HG03571 (cell line): Measurements from ENCODE around the gene ZBTB7A.

Source experiments
- ATAC-seq: cut with Tn5 transposase; IDR thresholded peaks from one replicate; pipeline ENCODE4 v1.9.1; 2021; ENCODE audit not compliant: unreplicated experiment

Gene ZBTB7A

DNA sequence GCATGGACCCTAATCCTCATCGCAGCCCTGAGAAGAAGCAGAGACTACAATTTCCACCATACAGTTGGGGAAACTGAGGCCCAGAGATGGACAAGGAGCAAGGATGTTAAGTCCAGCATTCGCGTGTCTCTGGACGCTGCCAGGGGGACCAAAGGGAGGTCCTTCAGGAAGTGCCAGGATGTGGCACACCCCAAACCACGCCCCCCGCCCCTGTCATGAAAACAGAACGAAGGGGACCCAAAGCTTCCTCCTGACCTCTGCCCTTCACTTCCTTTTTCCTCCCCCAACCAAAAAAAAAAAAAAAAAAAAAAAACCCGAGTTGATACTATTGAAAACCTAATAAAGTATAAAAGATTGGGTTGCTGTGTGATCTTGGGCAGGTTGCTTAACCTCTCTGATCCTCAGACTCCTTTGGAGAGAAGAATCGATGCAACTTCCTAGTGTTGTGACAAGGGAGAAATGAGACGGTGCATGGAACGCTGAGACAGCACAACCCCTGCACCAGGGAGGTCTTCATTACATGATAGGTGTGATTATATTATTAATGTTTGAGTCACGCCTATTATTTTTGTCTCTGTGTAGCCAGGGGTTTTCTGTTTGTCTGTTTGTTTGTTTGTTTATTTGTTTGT is 2.7 kb upstream of the ZBTB7A start:
- ATAC-seq: no peak

DNA sequence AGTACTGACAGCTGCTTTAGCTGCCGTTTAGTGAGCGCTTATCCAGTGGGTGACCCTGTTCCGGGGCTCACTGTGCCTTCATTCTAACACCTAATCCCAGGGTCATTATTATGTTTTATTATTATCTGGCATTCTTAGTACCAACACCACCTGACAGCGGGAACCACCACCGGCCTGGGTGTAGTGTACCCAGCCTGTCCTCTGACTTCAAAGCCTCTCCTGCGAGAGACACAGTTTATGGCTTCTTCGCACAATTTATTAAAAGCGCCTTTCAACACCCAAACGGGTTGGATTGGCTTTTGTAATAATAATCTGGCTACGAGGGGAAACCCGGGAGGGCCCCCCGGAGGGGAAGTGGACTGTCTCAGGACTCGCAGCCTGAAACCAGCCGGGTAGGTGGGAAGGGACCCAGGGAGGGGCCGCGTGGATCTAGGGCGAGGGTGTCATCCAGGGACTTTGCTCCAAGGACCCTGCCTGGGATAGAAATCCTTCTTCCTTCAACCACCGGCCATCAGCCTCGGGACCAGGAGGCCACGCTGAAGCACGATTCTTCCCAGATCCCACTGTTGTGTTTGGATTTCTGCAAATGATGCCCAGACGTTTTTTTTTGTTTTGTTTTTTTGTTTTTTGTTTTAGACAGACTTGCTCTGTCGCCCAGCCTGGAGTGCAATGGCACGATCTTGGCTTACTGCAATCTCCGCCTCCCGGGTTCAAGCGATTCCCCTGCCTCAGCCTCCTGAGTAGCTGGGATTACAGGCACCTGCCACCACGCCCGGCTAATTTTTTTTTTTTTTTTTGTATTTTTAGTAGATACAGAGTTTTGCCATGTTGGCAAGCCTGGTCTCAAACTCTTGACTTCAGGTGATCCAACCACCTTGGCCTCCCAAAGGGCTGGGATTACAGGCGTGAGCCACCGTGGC is 1.6 kb upstream of the ZBTB7A start:
- ATAC-seq: no peak

GRCh38 chr19:4067396-4068046 is 822 bp upstream of the ZBTB7A start:
- ATAC-seq: no peak

- ATAC-seq: no peak
Measured at GRCh38 chr19:4066176-4066606, 508 bp downstream of the ZBTB7A start.

GRCh38 chr19:4065430-4066175 is 1.1 kb downstream of the ZBTB7A start:
- ATAC-seq: peak; percentile 67

GRCh38 chr19:4064496-4065260 is 2.0 kb downstream of the ZBTB7A start:
- ATAC-seq: no peak

- ATAC-seq: no peak
Measured at GRCh38 chr19:4064149-4064495, 2.6 kb downstream of the ZBTB7A start.

GRCh38 chr19:4063369-4064148 is 3.1 kb downstream of the ZBTB7A start:
- ATAC-seq: no peak

DNA sequence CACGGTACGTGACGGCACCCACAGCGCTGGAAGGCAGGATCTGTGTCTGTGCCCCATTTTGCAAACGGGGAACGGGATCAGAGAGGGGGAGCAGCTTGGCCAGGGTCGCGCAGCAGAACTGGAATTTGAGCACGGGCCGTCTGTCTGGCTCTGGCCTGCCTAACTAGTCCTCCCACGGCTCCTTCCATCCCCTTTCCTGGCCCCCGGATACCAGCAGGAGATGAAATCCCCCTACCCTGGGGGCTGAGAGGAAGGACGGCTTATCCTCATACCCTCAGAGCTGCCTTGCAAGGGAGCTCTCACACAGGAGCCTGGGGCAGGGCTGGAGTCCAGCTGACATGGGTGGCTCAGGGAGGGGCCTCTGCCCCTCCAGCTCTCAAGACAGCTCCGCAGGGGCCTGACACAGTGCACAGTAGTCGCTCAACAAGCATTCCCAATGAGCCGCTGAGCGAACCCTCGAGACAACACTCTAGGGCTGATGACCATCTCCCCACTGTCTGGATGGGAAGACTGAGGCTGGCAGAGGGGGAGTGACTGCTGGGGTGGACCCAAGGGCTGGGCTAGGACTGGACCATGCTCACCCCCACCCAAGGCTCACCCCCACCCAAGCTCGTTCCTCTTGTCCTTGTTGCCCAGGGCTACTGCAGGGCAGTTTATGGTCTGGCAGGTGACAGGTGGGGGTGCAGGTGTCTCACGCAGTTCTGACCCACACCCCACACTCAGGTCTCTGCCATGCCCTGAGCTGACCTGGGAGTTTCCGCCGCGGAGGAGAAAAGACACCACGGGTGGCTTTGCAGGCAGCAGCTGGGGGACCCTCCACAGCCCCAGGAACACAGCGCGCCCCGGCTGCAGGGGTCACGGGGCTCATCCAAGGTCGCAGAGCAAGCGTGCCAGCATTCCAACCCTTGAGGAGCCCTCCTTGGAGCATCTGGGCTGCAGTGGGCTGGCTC is 4.0 kb downstream of the ZBTB7A start:
- no peak for ATAC-seq

GRCh38 chr19:4061683-4062418 is 4.8 kb downstream of the ZBTB7A start:
- ATAC-seq: no peak

DNA sequence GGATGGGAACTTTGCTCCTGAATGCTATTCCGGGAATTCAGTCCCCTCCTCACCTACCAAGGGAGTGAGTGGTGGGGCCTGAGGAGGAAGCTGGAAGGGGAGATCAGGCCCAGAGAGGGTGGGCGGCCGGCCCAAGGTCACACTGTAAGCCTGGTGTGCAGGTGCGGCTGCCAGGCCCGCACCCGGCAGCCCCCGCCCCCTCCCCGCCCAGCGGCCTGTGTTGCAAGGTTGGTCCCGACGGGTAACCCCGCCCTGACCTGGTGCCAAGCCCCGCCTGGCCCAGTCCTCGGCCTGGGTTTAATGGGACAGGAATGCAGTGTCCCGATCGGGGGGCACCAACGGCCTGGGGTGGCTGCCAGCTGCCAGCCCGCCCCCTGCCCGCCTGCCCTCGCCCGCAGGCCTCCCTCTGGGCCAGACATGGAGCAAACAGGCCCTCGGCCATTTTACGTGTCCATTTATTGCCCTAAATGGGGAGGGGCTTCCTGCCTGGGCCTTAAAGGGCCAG is 5.5 kb downstream of the ZBTB7A start:
- no peak for ATAC-seq

- ATAC-seq: no peak
Measured at GRCh38 chr19:4060621-4061177, 6.0 kb downstream of the ZBTB7A start.

DNA sequence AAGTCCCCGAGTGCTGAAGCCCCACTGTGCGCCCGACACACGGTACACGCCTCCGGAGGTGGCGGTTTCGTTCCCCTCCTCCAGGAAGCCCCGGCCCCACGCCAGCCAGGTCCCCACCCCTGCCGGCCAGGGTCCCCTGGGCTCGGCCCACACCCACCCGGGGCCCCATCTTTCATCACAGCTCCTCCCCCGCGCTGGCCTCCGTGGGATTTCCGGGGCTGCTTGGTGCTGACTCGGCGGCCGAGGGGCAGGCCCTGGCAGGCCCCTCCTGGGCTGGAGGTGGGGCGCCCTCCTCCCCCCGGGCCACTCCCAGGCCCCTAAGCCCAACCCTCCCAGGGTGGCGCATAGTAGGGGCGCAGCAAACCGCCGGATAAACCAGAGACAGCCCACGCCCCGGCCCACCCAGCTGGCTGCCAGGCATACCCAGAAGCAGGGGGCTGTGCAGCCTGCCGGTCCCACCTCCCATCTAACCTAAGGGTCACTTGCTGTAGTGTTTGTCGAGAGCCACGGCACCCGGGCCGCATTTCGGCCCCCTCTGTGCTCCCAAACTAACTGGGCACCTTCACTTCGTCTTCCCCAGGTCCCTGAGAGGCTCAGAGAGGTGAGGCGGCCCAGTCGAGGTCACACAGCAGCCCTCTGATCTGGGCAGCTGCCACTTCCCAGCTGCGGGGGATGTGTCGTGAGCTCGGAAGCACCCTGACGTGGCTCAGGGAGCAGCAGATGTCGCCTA is 6.6 kb downstream of the ZBTB7A start:
- ATAC-seq: no peak

DNA sequence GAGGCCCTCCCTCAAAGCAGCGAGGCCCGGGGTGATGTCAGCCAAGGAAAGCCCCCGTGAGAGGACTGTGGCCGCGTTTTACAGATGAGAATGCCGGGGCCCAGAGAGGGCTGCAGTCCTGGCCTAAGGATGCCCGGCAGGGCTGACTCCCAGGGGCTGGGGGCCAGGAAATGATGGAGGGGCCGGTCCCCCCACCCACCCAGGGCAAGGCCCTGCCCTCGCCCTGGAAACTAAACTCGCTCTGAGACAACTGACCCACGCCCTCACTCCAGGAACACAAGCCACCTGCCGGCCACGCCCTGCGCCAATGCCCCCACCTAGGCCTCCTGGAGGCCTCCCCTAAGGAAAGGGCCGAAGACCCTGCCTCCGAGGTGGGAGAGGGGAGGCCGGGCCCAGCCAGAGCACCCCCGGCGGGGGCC is 7.2 kb downstream of the ZBTB7A start:
- no peak for ATAC-seq

GRCh38 chr19:4058693-4059452 is 7.8 kb downstream of the ZBTB7A start:
- no peak for ATAC-seq
